Endothelial cell of umbilical vein (primary cell): ENCODE results near the gene PLSCR1. TPM values are rescaled to one million over a fixed set of nuclear protein-coding genes. Genes with fewer than 3 reads are reported as not detected.

ENCODE experiments used
- BruUV-seq: library from RNA; stranded (reverse); fragments of 400-500 nt; replicated peaks from 2 replicates; lab custom pipeline; 2021; lab: Mats Ljungman, UMichigan
- CTCF ChIA-PET: fragments of 300-600, 350-600 bp; sonication (Branson Sonifier 250); formaldehyde crosslinking; loops from one replicate; lab custom pipeline; 2021; ENCODE audit warnings: antibody characterized with exemption, inconsistent platforms; lab: Charles Lee
- POLR2A ChIA-PET: fragments of 300-600, 350-600 bp; sonication (Branson Sonifier 250); formaldehyde crosslinking; loops from one replicate; lab custom pipeline; 2021; ENCODE audit warnings: antibody characterized with exemption, inconsistent platforms; lab: Charles Lee
- DNase-seq: peaks from one replicate; pipeline ENCODE4 v3.0.0-alpha.2; 2011; ENCODE audit warnings: low read depth, low spot score
- FAIRE-seq: peaks from 2 replicates; lab custom pipeline; 2011; peaks lifted over from hg19 to GRCh38; lab: Jason Lieb, UNC
- H2AFZ ChIP-seq: 2 replicates; pipeline ENCODE4 v1.6.0; 2012; ENCODE audit warnings: low read depth, low read length, control low read depth, inconsistent platforms
- H3K27ac ChIP-seq: 2 replicates; pipeline ENCODE4 v1.5.1; 2011; ENCODE audit warnings: low read depth, mild to moderate bottlenecking, control low read depth, low read length, moderate library complexity; ENCODE audit not compliant: insufficient read depth
- H3K27me3 ChIP-seq, 2 experiments: 2 replicates each; pipeline versions ENCODE4 v1.6.0 to v1.6.1; 2011; ENCODE audit warnings: low read length in 2 of 2, mixed read lengths in 1 of 2; ENCODE audit not compliant: control insufficient read depth in 2 of 2, insufficient read depth in 2 of 2
- H3K36me3 ChIP-seq, 2 experiments: 2 replicates in 1 of 2; 3 replicates in 1 of 2; pipeline ENCODE4 v1.5.1; 2011; ENCODE audit warnings: low read length in 2 of 2, mild to moderate bottlenecking in 1 of 2, moderate library complexity in 1 of 2; ENCODE audit not compliant: control insufficient read depth in 2 of 2, insufficient read depth in 2 of 2; ENCODE audit errors: extremely low read depth in 1 of 2
- H3K4me1 ChIP-seq: 3 replicates; pipeline ENCODE4 v1.5.1; 2011; ENCODE audit warnings: mild to moderate bottlenecking, low read length; ENCODE audit not compliant: control insufficient read depth, insufficient read depth; ENCODE audit errors: extremely low read depth
- H3K4me2 ChIP-seq: 2 replicates; pipeline ENCODE4 v1.6.1; 2011; ENCODE audit warnings: low read length, control low read depth, mixed read lengths; ENCODE audit not compliant: insufficient read depth
- H3K4me3 ChIP-seq, 3 experiments: fragments of 200-600 bp in 1 of 3; sonication (generic), shearing (Covaris generic) in 1 of 3; replicated peaks in 1 of 3; 2 replicates each; pipeline ENCODE4 v1.5.1; 2011 to 2016; ENCODE audit warnings: control low read depth in 3 of 3, low read length in 3 of 3, mild to moderate bottlenecking in 2 of 3, inconsistent platforms in 1 of 3, low read depth in 1 of 3, moderate library complexity in 1 of 3; ENCODE audit not compliant: insufficient read depth in 1 of 3
- H3K79me2 ChIP-seq: 2 replicates; pipeline ENCODE4 v1.6.0; 2012; ENCODE audit warnings: low read length, inconsistent platforms; ENCODE audit not compliant: control insufficient read depth, insufficient read depth
- H3K9ac ChIP-seq: replicated peaks from 2 replicates; pipeline ENCODE3; 2011; ENCODE audit warnings: low read length, control low read depth; ENCODE audit not compliant: insufficient read depth; ENCODE audit errors: extremely low read depth
- H3K9me1 ChIP-seq: replicated peaks from 3 replicates; pipeline ENCODE4 v1.6.0; 2011; ENCODE audit warnings: mild to moderate bottlenecking, low read length; ENCODE audit not compliant: control insufficient read depth, insufficient read depth; ENCODE audit errors: extremely low read depth
- H3K9me3 ChIP-seq: replicated peaks from 2 replicates; pipeline ENCODE4 v1.5.1; 2012; ENCODE audit warnings: low read length, inconsistent platforms; ENCODE audit not compliant: control insufficient read depth, insufficient read depth
- H4K20me1 ChIP-seq: replicated peaks from 2 replicates; pipeline ENCODE3; 2011; ENCODE audit warnings: mild to moderate bottlenecking, low read length; ENCODE audit not compliant: control insufficient read depth, insufficient read depth; ENCODE audit errors: extremely low read depth
- EZH2 ChIP-seq: IDR thresholded peaks from 2 replicates; pipeline ENCODE4 v1.6.1; 2012; ENCODE audit warnings: borderline replicate concordance, low read depth, mild to moderate bottlenecking, moderate library complexity, low read length, inconsistent platforms; ENCODE audit not compliant: severe bottlenecking
- FOS ChIP-seq: IDR thresholded peaks from 2 replicates; pipeline ENCODE4 v1.6.1; 2011; ENCODE audit warnings: mild to moderate bottlenecking, low read length, moderate library complexity, borderline replicate concordance; ENCODE audit not compliant: insufficient read depth
- GATA2 ChIP-seq: IDR thresholded peaks from 2 replicates; pipeline ENCODE4 v1.7.0; 2011; ENCODE audit warnings: low read depth, mild to moderate bottlenecking, moderate library complexity, mixed read lengths, low read length; ENCODE audit not compliant: insufficient read length, insufficient read depth
- JUN ChIP-seq: IDR thresholded peaks from 2 replicates; pipeline ENCODE4 v1.6.1; 2011; ENCODE audit warnings: borderline replicate concordance, low read depth; ENCODE audit not compliant: insufficient read length, insufficient read depth
- MYC ChIP-seq: IDR thresholded peaks from one replicate; pipeline ENCODE4 v1.6.1; 2011; ENCODE audit warnings: mild to moderate bottlenecking, low read depth, low read length
- POLR2A ChIP-seq: IDR thresholded peaks from 2 replicates; pipeline ENCODE4 v1.6.1; 2012; ENCODE audit warnings: low read depth, mild to moderate bottlenecking, control low read depth, low read length
- POLR2AphosphoS5 ChIP-seq: IDR thresholded peaks from 2 replicates; pipeline ENCODE4 v1.6.1; 2012; ENCODE audit warnings: low read depth, mild to moderate bottlenecking, control low read depth, low read length, moderate library complexity; ENCODE audit not compliant: insufficient read depth
- dilution Hi-C: fragments of 300-500 bp; cut with MboI; formaldehyde crosslinking; loops from one replicate; pipeline ENCODE4 v1.15.0; 2019; ENCODE audit warnings: low sequenced_read_pairs; ENCODE audit not compliant: extremely low pct_ligation_motif_present
- intact Hi-C: fragments of 100-400 bp; cut with micrococcal nuclease; formaldehyde crosslinking; loops from one replicate; pipeline ENCODE4 v1.10.0; 2022
- polyA plus RNA-seq, 4 experiments: library from polyadenylated mRNA; depleted of rRNA in 3 of 4; stranded (reverse) in 3 of 4; unstranded in 1 of 4; fragments of >200 nt; gene quantifications; 2 replicates each; pipeline versions ENCODE4 v1.2.1 to v1.2.3, GENCODE V29; 2011 to 2012; ENCODE audit warnings: missing spikeins in 1 of 4
- total RNA-seq: library from RNA; stranded (reverse); gene quantifications from 2 replicates; pipeline ENCODE4 v1.2.3, GENCODE V29; 2021
- TF ChIP-seq, protein P1 (sequence below), 2 donors: IDR thresholded peaks; 1 replicate in 1 of 2; 2 replicates in 1 of 2; pipeline ENCODE4 v1.5.1; 2011; ENCODE audit warnings: low read length in 2 of 2, mild to moderate bottlenecking in 2 of 2, moderate library complexity in 2 of 2, control low read depth in 1 of 2, inconsistent platforms in 1 of 2, low read depth in 1 of 2; ENCODE audit not compliant: insufficient read depth in 1 of 2; ENCODE audit errors: extremely low read depth in 1 of 2
- TF ChIP-seq, protein P2 (sequence below): IDR thresholded peaks from 2 replicates; pipeline ENCODE4 v1.6.1; 2011; ENCODE audit not compliant: insufficient read depth, insufficient read length

Gene PLSCR1
- total and polyA plus RNA-seq, 2 donors (not counting 3 experiments of a cell fraction or from before 2014, with no cell fraction given) = 53.2 to 78.7 TPM

GRCh38 chr3:146537603-146538002, 6.8 kb downstream of the PLSCR1 start:
- Histone ChIP-seq H3K4me3 (no peak overlapping the region), H4K20me1 (no peaks in the 10 kb centered on the region), H3K27ac (no peak overlapping the region), H3K4me2 (no peak overlapping the region), H3K27me3 (no peaks in the 10 kb centered on the region), H3K4me1 (peaks cover 4% of the 10 kb centered on the region), H3K9me1 (no peaks in the 10 kb centered on the region), H3K36me3 (peaks cover 0 to 2% of the 10 kb centered on the region in 2 experiments), H3K9ac (no peak overlapping the region), H3K9me3 (no peaks in the 10 kb centered on the region), H2AFZ (no peak overlapping the region), H3K79me2 (peaks cover 30% of the 10 kb centered on the region)
- TF ChIP-seq MYC = no peak
- TF ChIP-seq POLR2AphosphoS5 = no peak
- TF ChIP-seq, protein P1, sequence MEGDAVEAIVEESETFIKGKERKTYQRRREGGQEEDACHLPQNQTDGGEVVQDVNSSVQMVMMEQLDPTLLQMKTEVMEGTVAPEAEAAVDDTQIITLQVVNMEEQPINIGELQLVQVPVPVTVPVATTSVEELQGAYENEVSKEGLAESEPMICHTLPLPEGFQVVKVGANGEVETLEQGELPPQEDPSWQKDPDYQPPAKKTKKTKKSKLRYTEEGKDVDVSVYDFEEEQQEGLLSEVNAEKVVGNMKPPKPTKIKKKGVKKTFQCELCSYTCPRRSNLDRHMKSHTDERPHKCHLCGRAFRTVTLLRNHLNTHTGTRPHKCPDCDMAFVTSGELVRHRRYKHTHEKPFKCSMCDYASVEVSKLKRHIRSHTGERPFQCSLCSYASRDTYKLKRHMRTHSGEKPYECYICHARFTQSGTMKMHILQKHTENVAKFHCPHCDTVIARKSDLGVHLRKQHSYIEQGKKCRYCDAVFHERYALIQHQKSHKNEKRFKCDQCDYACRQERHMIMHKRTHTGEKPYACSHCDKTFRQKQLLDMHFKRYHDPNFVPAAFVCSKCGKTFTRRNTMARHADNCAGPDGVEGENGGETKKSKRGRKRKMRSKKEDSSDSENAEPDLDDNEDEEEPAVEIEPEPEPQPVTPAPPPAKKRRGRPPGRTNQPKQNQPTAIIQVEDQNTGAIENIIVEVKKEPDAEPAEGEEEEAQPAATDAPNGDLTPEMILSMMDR (IDR thresholded peaks at IDR 0.05; ENCODE audit: extremely low read depth in 1 of 2, insufficient read depth in 1 of 2, low read depth in 1 of 2, low read length in 2 of 2) = no peak
- TF ChIP-seq POLR2A = no peak
- TF ChIP-seq EZH2 = no peak
- no peak for TF ChIP-seq JUN
- no peak for TF ChIP-seq FOS
- TF ChIP-seq, protein P2, sequence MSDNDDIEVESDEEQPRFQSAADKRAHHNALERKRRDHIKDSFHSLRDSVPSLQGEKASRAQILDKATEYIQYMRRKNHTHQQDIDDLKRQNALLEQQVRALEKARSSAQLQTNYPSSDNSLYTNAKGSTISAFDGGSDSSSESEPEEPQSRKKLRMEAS = no peak
- TF ChIP-seq GATA2 = no peak
- no TSS peak for BruUV-seq
- ChIA-PET CTCF (no interaction called here), POLR2A (no interaction called here)
- no peak for DNase-seq
- dilution Hi-C loops = no loop called here
- intact Hi-C loops = no loop called here
- no peak for FAIRE-seq
